Lower leg skin (tissue), 4 donors: ENCODE measurements around the gene ACSM5. TPM values are rescaled to one million over a fixed set of nuclear protein-coding genes. Genes with fewer than 3 reads are reported as not detected.

Experiments used
- DNase-seq, 2 donors: peaks; one replicate each; pipeline ENCODE4 v3.0.0-alpha.2; 2019; ENCODE audit warnings: low spot score in 2 of 2
- H3K4me3 ChIP-seq: fragments of 200-600 bp; sonication (generic); 2 replicates; pipeline ENCODE4 v1.5.1; 2017; ENCODE audit warnings: mild to moderate bottlenecking, low read depth; ENCODE audit not compliant: poor library complexity, severe bottlenecking
- POLR2A ChIP-seq, 2 donors: fragments of 450-650 bp; IDR thresholded peaks; one replicate each; pipeline ENCODE4 v1.6.1; 2016 to 2017; ENCODE audit warnings: antibody characterized with exemption in 2 of 2, mild to moderate bottlenecking in 1 of 2, moderate library complexity in 1 of 2
- WGBS, 2 donors: methylation state at CpG; one replicate each; pipeline ENCODE4 v1.1.5; 2018; 5-methylcytosine and 5-hydroxymethylcytosine counted together
- intact Hi-C: fragments of 100-400 bp; cut with DNase I; formaldehyde crosslinking; loops from one replicate; pipeline ENCODE4 v1.15.0; 2023; ENCODE audit warnings: low total_unique reads
- total RNA-seq, 4 donors: library from RNA; depleted of rRNA; stranded (reverse); fragments of >200 nt; gene quantifications; one replicate each; pipeline ENCODE4 v1.1.0, GENCODE V29; 2016
- TF ChIP-seq, protein P1 (sequence below), 3 donors: fragments of 450-650 bp; IDR thresholded peaks; one replicate each; pipeline ENCODE4 v1.5.1; 2016; ENCODE audit warnings: antibody characterized with exemption in 3 of 3, mild to moderate bottlenecking in 3 of 3, moderate library complexity in 2 of 3

ACSM5 gene
- 1 to 10 TPM; 1.5 to 5.5 (median 2.9) TPM for total RNA-seq

- TF ChIP-seq, protein P1, sequence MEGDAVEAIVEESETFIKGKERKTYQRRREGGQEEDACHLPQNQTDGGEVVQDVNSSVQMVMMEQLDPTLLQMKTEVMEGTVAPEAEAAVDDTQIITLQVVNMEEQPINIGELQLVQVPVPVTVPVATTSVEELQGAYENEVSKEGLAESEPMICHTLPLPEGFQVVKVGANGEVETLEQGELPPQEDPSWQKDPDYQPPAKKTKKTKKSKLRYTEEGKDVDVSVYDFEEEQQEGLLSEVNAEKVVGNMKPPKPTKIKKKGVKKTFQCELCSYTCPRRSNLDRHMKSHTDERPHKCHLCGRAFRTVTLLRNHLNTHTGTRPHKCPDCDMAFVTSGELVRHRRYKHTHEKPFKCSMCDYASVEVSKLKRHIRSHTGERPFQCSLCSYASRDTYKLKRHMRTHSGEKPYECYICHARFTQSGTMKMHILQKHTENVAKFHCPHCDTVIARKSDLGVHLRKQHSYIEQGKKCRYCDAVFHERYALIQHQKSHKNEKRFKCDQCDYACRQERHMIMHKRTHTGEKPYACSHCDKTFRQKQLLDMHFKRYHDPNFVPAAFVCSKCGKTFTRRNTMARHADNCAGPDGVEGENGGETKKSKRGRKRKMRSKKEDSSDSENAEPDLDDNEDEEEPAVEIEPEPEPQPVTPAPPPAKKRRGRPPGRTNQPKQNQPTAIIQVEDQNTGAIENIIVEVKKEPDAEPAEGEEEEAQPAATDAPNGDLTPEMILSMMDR (IDR thresholded peaks at IDR 0.05), result no peak
- TF ChIP-seq POLR2A (IDR thresholded peaks at IDR 0.05), result no peak
- intact Hi-C loops, result loop anchor here (5.0 kb wide), 1 partner anchor 528 kb away; no protein-coding TSS in a partner anchor
- 64 to 76% methylated on average over 6 of the region's 6 CpGs for WGBS, 2 donors
- H3K4me3 ChIP-seq, result no peak within 1 kb of the TSS
- peak in 1 of 2 donors; percentile 68 for DNase-seq
These were observed at the start of gene ACSM5 for GRCh38 chr16:20409398-20410120. ACSM5 (plus strand) TSS chr16:20409534; CDS start chr16:20411485, 1,951 bp downstream.

DNA sequence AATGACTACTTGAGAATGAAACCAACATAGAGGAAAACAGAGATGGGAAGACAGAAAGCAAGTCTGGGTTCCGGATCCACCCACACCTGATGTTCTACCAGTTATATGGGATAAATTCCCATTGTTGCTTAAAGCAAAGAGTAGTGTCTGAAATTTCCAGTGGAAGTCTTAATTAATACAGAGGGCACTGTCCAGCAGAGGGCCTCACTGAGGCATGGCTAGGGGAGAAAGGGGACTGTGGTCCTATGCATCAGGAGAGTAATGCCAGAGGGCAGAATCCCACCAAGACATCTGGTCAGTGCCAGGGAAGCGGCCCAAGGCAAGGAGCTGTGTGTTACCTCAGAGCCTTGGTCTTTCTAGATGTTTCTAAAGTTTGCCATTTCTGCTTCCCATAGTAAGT, 49.3 kb upstream of the ACSM5 start:
- 47 to 71% methylated on average over 2 of the region's 2 CpGs for WGBS, 2 donors
- intact Hi-C loops, result no loop called here
- TF ChIP-seq POLR2A (IDR thresholded peaks at IDR 0.05), result no peak
- TF ChIP-seq, protein P1 (IDR thresholded peaks at IDR 0.05), result no peak
- no peak for DNase-seq
- no peak overlapping the region for H3K4me3 ChIP-seq

GRCh38 chr16:20363191-20363590, 46.1 kb upstream of the ACSM5 start:
- intact Hi-C loops, result no loop called here
- TF ChIP-seq, protein P1 (IDR thresholded peaks at IDR 0.05), result no peak
- TF ChIP-seq POLR2A (IDR thresholded peaks at IDR 0.05), result no peak
- no peak for DNase-seq
- H3K4me3 ChIP-seq, result no peak overlapping the region
- 41 to 57% methylated on average over 2 of the region's 2 CpGs for WGBS, 2 donors

- WGBS, 2 donors, result 69% methylated on average over 3 of the region's 3 CpGs
- TF ChIP-seq POLR2A (IDR thresholded peaks at IDR 0.05), result no peak
- TF ChIP-seq, protein P1 (IDR thresholded peaks at IDR 0.05), result no peak
- DNase-seq, result no peak
- intact Hi-C loops, result no loop called here
- no peak overlapping the region for H3K4me3 ChIP-seq
These were observed 45.3 kb upstream of the ACSM5 start for GRCh38 chr16:20364051-20364450.

- WGBS, 2 donors, result 79 to 83% methylated on average over 9 of the region's 9 CpGs
- DNase-seq, result no peak
- intact Hi-C loops, result no loop called here
- TF ChIP-seq POLR2A (IDR thresholded peaks at IDR 0.05), result no peak
- TF ChIP-seq, protein P1 (IDR thresholded peaks at IDR 0.05), result no peak
- H3K4me3 ChIP-seq, result no peak overlapping the region
These were observed 39.8 kb upstream of the ACSM5 start for GRCh38 chr16:20369452-20370054.
